K562 (cell line): ENCODE results near the gene PHKB.

Experiments
- CTCF ChIP-seq, 3 experiments: IDR thresholded peaks in 2 of 3; conservative IDR thresholded peaks in 1 of 3; 2 replicates each; pipeline ENCODE4 v1.5.1; 2011 to 2012; ENCODE audit warnings: low read length in 3 of 3, mild to moderate bottlenecking in 3 of 3, control low read depth in 2 of 3, improper control_type of control experiment in 1 of 3, inconsistent platforms in 1 of 3, low read depth in 1 of 3, mixed read lengths in 1 of 3, moderate library complexity in 1 of 3; ENCODE audit not compliant: insufficient read depth in 2 of 3
- FOXP1 ChIP-seq: sonication (generic); formaldehyde crosslinking; IDR thresholded peaks from 2 replicates; pipeline ENCODE4 v1.8.0; 2022; ENCODE audit warnings: mild to moderate bottlenecking, missing genetic modification reagents
- GATA2 ChIP-seq: sonication (generic); formaldehyde crosslinking; IDR thresholded peaks from 2 replicates; pipeline ENCODE4 v1.4.0; 2020; ENCODE audit warnings: mild to moderate bottlenecking, missing genetic modification reagents
- GTF2F1 ChIP-seq: IDR thresholded peaks from 2 replicates; pipeline ENCODE4 v1.6.1; 2011; ENCODE audit warnings: low read depth, low read length, improper control_type of control experiment
- JUNB ChIP-seq: fragments of 450-650 bp; formaldehyde crosslinking; conservative IDR thresholded peaks from 2 replicates; pipeline ENCODE4 v1.4.0; 2020; ENCODE audit warnings: mild to moderate bottlenecking
- KAT8 ChIP-seq: fragments of 450-650 bp; IDR thresholded peaks from 2 replicates; pipeline ENCODE4 v1.6.1; 2016; ENCODE audit warnings: low read depth, mild to moderate bottlenecking
- KLF6 ChIP-seq: fragments of 250-450 bp; sonication (Bioruptor Pico); IDR thresholded peaks from 2 replicates; pipeline ENCODE4 v1.4.0; 2020; ENCODE audit warnings: mild to moderate bottlenecking, moderate library complexity, borderline replicate concordance
- MXI1 ChIP-seq: IDR thresholded peaks from 2 replicates; pipeline ENCODE4 v1.6.1; 2011; ENCODE audit warnings: low read depth, mild to moderate bottlenecking, improper control_type of control experiment, low read length
- POLR2AphosphoS5 ChIP-seq: IDR thresholded peaks from 2 replicates; pipeline ENCODE4 v1.6.1; 2011; ENCODE audit warnings: mild to moderate bottlenecking, low read depth, low read length, moderate library complexity; ENCODE audit not compliant: control insufficient read depth, insufficient read depth
- RAD51 ChIP-seq: fragments of 450-650 bp; IDR thresholded peaks from 2 replicates; pipeline ENCODE4 v1.7.1; 2016; ENCODE audit warnings: low read depth, mild to moderate bottlenecking, borderline replicate concordance
- RNF219 ChIP-seq: fragments of 250-450 bp; sonication (Bioruptor Pico); IDR thresholded peaks from 2 replicates; pipeline ENCODE4 v1.5.0; 2022; ENCODE audit warnings: mild to moderate bottlenecking
- SIN3A ChIP-seq, 2 experiments: fragments of 150-350 bp in 1 of 2; IDR thresholded peaks; 2 replicates each; pipeline ENCODE4 v1.6.1; 2011 to 2016; ENCODE audit warnings: borderline replicate concordance in 2 of 2, low read depth in 2 of 2, low read length in 2 of 2, mild to moderate bottlenecking in 2 of 2, moderate library complexity in 2 of 2; ENCODE audit not compliant: control insufficient read depth in 1 of 2
- ZBTB12 ChIP-seq: fragments of 250-450 bp; sonication (Bioruptor Pico); IDR thresholded peaks from 2 replicates; pipeline ENCODE4 v1.4.0; 2020

GRCh38 chr16:47470211-47470610 is 9.1 kb downstream of the PHKB start:
- TF ChIP-seq FOXP1 (no peak), KAT8 (no peak), RNF219 (CRISPR knock-in tag) (no peak), JUNB (CRISPR knock-in tag) (no peak), CTCF (IDR thresholded peaks at IDR 0.05 in 2 of 3, conservative IDR thresholded peaks at IDR 0.05 in 1 of 3; ENCODE audit: insufficient read depth in 2 of 3, low read depth in 1 of 3, low read length in 3 of 3) (no peak), RAD51 (no peak), SIN3A (IDR thresholded peaks at IDR 0.05; ENCODE audit: borderline replicate concordance in 2 of 2, control insufficient read depth in 1 of 2, low read depth in 2 of 2, low read length in 2 of 2) (no peak), POLR2AphosphoS5 (no peak), MXI1 (no peak), ZBTB12 (CRISPR knock-in tag) (no peak), GATA2 (CRISPR knock-in tag) (no peak), GTF2F1 (no peak), KLF6 (no peak)
